Mucosa of gallbladder (tissue), 1 donor: ENCODE results near the gene WNT6. TPM values are rescaled to one million over a fixed set of nuclear protein-coding genes. Genes with fewer than 3 reads are reported as not detected.

Experiments
- DNase-seq: peaks from one replicate; pipeline ENCODE4 v3.0.0-alpha.2; 2020; ENCODE audit warnings: low spot score
- total RNA-seq: library from RNA; stranded (reverse); gene quantifications from one replicate; pipeline ENCODE4 v1.2.1, GENCODE V29; 2021
- donor health status: DM: no; HTN: no; CAD: no.

WNT6 gene
- total RNA-seq, 1 donor from 2014 or later = 1.5 TPM

DNA sequence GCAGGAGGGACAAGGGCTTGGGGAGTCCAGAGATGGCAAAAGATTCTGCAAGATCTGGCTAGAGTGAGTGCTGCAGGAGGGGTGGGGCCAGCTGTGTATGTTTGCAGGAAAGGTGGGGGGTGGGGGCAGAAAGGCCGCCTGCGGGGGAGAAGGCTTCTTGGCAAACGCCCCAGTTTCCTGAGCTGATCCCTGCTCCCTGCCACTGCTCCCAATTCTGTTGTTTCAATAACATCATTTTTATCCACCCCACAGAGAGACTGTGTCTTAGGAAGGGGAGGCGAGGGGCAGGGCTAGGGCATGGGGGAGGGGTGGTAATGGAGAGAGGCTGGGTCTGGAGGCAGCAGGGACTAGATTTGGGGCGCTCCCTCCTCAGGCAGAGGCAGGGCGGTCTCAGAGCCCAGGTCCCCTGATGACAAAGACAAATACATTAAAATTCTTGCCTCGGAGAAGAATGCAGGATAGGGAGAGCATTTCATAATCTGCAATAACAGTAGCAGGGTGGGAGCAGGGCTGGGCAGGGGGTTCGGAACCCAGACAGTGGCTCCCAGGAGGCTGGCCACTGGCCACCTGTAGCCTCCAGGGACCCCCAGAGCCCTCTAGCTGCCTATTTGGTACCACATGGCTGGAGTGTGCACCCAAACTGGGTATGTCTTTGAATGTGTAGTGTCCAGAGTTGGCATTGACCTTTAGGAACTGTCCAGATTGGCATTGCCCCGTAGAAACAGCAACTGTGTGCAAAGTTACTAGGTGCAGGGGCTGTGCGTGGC lies 2.1 kb upstream of the WNT6 start:
- no peak for DNase-seq

DNA sequence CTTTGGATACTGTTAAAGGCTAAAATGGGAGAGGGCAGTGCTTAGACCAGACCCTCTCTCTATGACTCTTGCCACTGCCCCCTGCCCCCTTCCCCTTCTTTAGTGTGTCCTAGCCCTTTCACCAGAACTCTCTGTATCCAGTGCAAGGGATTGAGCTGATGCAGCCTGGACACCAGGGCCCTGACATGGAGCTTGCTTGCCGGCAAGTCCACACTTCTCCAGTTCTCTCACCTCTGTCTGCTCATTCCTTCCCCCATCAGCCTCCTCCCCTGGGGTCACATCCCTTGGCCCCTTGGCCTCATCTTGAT lies 1.5 kb upstream of the WNT6 start:
- no peak for DNase-seq

DNA sequence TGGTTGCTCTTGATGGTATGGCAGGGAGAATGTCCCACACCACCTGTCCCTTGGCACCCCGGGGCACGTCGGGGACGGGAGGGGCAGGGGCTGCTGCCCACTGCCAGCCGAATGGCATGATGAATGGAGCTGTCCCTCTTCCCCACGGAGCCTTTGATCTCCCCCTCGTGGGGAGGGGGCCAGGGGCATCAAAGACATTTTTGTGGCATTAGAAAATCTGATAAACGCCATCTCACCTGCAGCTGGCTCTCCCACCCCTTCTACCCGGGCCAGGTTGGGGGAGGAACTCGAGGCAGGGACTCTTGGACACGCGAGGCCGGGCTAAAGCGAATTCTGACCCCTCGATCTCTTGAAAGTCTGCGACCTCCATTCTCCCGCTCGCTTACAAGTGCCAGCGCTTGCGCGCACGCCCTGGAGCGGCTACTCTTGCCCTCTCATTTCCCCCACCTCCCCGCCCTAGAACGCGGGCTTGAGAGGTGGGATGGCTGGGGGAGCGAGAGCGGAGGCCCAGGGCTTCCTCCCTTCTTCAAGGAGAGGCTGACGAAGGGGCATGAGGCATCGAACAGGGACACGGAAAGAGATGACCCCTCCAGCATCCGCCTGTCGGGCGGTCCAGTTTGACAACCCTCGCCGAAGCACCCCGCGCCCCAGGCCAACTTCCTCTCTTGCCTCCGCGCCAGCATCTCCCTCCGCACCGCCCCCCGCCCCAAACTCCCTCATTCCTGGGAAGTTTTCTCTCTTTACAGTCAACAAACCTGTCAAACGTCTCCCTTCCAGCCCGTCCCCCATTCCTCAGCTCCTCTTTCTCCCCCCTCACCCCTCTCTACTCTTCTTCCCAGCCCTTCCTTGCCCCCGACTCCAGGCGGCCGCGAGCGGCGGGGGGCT lies 692 bp upstream of the WNT6 start:
- no peak for DNase-seq

DNA sequence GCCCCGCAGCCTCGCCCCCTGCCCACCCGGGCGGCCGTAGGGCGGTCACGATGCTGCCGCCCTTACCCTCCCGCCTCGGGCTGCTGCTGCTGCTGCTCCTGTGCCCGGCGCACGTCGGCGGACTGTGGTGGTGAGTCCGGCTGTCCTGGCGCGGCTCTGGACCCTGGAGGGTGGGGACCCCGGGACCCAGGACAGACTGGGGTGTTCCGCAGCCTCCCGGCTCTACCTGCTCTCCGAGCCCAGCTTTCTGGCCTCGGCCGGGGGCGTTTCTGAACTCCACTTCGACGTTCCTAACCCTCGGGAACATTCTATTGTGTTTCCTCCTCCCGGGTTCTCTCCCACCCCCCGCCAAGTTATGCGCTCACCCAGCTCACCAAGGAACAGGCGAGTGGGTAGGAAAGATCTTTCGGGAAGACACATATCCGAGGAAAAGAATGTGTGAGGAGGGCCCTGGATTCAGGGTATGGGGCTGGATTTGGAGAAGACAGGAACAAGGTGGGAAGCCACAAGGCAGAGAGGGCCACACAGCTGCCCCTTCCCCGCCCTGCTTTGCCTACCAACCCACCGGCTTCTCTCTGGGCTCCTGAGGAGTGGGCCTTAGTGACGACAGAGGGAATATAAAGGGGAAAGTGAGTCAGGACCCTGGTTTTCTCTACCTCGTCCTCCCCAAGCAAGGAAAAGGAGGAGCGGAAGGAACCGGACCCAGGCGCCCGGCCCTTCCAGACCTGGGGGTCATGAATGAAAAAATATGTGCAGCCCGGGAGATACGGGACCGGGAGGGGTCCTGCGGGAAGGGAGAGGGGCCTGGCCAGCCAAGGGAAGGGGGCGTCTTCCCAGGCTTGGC lies 605 bp downstream of the WNT6 start:
- DNase-seq = no peak

DNA sequence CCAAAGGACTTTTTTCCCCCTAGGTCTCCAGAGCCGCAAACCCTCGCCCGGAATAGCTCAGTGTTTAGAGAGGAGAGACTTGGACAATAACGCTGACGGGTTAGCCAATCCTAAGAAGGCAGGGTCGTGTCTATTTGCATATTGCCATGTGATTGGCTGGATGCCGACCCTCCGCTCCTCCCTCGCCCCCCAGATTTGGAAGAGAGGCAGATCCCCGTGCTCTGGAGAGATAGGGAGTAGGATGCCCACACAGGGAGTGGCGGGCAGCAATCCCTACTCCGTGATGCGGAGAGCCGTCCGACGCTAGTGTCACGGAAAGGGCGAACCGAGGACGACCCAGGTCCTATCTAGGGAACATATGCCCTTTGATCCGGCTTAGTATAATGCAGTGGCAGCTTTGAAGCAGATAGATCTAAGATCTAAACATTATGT lies 1.4 kb downstream of the WNT6 start:
- DNase-seq = no peak

DNA sequence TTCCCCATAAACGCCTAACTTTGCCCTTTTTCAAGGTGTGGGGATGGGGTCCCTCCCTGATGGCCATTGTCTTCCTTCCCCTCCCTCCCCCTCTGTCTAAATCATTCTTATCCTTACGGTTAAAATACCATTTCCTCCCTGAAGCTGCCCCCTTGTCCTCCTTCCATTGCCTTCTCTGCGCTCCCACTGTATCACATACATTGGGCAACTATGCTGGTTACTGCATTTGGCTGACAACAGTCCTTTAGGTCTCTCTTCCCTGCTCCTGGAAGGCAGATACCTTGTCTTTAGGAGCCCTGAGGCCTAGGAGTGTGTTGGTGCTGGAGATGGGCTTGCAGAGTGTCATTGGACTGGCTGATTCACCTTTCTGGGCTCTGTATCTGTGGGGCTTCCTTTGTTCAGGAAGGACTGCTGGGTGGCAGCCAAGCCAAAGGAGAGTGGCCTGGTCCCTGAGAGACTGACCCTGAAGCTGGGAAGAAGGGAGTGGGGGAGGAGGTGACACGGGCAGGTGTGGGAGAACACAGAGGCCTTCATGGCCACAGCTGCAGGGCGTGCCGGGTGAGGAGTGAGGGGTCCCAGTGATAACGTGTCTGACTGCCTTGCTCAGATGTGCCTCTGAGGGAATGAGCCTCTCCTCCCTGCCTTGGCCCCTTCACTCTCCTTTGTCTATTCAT lies 2.2 kb downstream of the WNT6 start:
- no peak for DNase-seq

DNA sequence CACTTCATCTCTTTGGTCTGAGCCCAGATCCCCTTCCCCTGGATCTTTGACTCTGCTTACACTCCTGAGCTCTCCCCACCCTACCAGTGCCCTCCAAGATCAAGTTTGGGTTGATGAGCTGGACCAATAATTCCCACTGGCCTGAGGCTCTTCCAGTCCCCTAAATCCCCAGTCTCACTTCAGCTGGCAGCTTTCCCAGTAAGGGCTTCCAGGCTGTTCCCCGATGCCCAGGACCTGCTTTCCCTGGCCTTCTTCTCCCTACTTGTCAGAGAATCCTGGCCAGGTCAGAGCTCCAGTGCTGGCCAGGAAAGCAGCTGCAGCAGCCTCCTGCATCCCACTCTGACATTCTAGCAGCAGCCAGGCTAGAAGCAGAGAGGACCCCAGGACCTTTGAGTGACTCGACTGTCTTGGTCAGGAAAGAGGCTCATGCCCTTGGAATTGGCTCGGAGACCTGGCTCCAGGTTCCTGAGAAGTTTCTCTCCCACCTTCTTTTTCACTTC lies 3.5 kb downstream of the WNT6 start:
- DNase-seq = no peak

DNA sequence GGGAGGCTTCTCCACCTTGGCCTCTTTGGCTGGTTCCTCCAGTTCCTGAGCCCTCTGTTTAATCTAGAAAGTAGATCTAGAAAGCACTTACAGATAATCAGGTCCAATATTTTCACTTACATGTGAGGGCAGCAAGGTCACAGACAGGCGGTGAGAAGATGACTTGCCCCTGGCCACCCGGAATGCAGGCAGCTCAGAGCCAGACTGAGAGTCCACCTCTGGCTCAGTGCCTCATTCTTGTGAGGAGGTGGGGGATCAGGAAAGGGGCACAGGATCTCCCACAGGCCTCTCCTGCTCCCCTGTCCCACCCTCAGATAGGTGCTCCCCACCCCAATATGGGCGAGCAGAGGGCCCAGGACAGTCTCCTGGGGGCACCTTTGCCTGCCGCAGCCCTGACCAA lies 5.8 kb downstream of the WNT6 start:
- DNase-seq = no peak

DNA sequence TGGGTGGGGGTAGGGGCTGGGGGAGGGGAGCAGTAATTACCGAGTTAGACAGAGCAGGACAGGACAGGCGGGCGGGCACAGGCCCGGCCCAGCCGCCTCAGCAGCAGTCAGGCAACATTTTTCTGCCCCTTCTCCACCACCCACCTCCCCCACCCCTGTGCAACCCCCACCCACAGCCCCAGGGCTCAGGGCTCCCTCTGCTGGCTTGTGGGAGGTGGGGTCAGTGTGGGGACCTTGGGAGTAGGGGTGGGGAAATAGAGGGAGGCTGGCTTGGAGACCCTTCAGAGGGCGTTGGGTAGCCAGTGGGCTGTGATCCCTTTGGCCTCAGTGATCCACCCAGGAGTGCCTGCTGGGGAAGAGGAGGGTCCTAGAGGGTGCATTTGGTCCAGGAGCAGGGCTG lies 6.4 kb downstream of the WNT6 start:
- DNase-seq = no peak

DNA sequence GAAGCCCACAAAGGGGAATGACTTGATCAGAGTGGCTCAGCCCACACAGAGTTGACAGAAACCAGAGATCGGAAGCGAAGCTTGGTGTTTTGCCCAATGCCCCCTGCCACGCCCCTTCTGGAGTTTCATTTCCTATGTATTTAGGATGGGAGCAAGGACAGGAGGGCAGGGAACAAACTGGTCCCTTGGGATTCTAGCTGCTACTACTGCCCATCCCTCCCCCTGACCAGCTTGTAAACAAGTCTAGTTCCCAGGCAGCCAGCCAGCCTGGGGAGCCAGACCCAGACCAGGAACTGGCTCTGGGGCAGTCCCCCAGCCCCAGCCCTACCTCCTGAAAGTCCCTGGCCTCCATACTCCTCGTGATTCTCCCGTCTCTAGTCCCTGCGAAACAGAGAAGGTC lies 8.3 kb downstream of the WNT6 start:
- DNase-seq = no peak

DNA sequence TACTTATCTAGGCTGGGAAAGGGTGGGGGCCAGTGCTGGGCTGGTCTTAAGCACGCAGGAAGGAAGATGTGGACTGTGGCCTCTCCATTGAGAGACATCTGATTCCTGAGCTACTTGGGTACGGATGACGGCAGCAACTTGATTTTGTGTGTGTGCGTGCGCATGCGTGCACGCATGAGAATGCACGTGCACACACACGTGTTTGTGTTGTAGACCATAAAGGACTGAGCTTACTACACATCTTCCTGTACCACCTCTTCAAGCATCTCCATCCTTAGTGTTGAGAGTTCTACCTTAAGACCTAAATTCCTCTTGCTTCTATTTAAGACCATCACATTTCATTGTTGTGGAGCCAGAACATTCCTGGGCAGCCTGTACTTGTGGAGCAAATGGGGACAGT lies 9.5 kb downstream of the WNT6 start:
- no peak for DNase-seq

DNA sequence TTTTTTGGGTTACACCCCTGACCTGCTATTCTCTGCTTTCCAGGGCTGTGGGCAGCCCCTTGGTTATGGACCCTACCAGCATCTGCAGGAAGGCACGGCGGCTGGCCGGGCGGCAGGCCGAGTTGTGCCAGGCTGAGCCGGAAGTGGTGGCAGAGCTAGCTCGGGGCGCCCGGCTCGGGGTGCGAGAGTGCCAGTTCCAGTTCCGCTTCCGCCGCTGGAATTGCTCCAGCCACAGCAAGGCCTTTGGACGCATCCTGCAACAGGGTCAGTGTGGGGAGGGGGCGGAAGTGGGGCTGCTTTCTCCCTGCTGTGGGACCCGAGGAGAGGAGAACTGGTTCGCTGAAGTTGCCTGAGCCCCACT lies 11.4 kb downstream of the WNT6 start:
- no peak for DNase-seq

DNA sequence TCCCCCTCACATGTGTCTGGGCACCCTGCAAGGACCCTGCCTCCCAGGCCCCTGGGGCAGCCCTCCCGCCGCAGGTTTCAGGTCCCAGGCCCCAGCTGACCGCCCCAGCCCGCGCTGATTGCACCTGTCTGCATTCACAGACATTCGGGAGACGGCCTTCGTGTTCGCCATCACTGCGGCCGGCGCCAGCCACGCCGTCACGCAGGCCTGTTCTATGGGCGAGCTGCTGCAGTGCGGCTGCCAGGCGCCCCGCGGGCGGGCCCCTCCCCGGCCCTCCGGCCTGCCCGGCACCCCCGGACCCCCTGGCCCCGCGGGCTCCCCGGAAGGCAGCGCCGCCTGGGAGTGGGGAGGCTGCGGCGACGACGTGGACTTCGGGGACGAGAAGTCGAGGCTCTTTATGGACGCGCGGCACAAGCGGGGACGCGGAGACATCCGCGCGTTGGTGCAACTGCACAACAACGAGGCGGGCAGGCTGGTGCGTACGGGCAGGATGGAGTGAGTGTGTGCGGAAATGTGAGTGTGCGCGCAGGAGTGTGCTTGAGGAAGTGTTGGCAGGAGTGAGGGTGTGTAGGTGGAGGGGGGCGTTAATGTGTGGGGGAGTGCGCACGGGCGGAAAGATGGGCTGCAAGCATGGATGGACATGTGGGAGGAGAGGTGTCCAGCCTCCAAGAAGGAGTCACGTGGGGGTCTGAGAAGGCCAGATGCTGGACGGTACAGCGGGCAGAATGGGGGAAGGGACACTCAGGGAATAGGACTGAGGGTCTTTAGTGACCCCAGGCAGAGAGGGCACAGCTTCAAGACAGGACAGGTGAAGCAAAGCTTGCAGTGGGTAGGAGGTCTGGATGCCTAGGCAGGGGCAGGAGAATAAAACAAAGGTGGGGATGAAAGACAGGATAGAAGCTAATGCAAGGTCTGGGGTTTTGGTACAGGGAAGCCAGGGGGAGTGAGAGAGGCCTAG lies 12.0 kb downstream of the WNT6 start:
- no peak for DNase-seq

DNA sequence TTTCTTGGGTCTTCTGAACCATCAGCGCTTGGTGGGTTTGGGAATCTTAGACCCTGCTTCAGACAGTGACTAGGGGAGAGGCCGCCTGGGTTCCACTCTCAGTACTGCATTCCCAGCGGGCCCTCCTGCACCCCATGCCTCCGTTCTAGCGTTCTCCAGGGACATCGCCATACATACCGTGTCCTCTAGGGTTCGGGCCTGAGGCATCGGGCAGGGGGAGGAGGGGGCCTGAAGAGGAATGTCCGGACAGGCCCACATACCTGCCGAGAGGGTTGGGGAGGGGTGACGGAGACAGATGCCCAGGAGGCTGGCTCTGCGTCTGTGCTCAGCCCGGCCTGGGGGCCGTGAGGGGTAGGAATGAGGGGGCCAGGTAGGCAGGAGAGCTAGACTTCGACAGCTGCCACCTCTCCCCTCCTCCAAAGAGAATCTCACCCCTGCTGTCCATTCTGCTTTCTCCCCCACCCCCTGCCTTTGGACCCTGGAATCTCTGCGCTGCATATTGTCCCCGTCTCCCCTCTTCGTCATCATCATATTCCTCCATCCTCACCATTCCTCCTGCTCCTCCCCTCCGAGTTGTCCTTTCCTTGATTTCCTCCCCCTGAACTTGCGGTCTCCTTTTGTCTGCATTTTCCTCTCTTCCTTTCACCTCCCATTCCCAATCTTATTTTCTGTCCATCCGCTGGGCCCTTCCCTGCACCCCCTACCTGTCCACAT lies 13.2 kb downstream of the WNT6 start:
- DNase-seq = no peak

DNA sequence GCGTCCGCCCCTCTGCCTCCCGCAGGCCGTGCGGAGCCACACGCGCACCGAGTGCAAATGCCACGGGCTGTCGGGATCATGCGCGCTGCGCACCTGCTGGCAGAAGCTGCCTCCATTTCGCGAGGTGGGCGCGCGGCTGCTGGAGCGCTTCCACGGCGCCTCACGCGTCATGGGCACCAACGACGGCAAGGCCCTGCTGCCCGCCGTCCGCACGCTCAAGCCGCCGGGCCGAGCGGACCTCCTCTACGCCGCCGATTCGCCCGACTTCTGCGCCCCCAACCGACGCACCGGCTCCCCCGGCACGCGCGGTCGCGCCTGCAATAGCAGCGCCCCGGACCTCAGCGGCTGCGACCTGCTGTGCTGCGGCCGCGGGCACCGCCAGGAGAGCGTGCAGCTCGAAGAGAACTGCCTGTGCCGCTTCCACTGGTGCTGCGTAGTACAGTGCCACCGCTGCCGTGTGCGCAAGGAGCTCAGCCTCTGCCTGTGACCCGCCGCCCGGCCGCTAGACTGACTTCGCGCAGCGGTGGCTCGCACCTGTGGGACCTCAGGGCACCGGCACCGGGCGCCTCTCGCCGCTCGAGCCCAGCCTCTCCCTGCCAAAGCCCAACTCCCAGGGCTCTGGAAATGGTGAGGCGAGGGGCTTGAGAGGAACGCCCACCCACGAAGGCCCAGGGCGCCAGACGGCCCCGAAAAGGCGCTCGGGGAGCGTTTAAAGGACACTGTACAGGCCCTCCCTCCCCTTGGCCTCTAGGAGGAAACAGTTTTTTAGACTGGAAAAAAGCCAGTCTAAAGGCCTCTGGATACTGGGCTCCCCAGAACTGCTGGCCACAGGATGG lies 14.0 kb downstream of the WNT6 start:
- no peak for DNase-seq

DNA sequence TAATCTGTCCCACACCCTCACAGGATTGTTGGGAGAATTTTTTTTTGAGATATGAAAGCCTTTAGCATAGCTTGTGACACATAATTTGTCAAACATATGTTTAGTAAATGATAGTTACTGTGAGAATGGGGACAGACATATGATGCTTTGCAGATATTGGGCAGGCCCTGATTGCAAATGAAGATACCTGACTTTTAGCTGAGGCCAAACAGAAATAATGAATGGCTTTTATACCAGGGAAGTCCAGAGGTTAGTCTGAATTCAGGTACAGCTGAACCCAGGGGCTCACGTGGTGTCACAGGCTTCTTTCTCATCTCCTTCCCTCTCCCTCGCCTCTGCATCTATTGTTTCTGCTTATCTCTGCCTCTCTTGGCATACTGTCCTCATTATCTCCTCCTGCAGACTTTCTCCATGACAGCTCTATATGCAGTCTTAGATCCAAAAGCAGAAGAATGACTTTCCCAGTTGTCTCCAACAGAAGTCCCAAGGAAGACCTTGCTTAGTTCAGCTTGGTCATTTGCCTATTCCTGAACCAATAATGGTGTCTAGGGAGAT lies 16.2 kb downstream of the WNT6 start:
- DNase-seq = no peak

DNA sequence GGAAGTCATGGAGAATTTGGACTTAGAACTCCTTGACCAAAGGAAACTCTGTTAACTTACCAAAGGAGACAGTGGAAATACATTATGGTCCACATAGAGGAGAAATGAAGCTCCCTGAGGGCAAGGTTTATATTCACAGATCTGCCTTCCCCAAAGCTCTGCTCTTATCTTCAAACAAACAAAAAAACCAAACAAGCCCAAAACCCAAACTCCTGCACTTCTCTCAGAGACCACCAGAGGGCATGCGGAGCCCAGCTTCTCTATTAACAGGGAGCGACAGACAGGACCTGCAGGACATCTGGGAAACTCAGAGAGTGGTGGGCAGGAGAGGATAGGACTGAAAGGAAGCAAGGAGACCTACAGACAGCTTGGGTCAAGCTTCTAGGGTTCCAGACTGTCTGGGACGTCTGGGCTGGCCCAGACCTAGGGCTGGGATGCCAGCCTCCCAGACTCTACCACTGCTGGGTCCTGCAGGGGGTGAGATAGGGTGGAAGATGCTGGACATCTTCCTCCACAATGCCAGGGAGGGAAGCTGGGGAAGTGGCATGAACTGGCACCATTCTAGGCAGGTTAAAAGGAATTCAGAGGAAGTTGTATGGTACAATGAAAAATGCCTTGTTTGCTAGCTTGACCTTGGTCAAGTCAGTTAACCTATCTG lies 17.1 kb downstream of the WNT6 start:
- DNase-seq = peak; percentile 67

DNA sequence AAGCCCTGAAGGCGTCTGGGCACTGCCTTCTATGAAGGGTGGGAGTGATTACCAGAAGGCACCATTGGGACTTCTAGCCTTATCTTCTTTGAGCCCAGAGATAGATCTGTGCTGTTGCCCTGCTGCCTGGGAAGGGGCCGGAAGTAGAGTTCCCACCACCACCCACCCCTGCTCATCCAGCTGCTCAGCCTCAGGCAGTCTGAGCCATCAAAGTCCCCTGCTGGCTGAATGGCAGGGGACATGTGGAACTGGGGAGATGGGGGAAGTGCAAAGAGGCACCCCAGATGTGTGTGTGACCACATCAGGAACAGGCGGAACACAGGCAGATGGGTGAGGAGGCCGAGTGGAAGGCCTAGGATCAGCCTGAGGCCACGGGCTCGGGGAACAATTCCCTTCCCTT lies 17.7 kb downstream of the WNT6 start:
- DNase-seq = no peak
